Type B pancreatic cell (in vitro differentiated cells): ENCODE measurements around the gene LHX3. TPM values are rescaled to one million over a fixed set of nuclear protein-coding genes. Genes with fewer than 3 reads are reported as not detected.
A peak's percentile ranks its signal among the peaks of the same experiment; 100 is the strongest.

ENCODE experiments used
- DNase-seq: peaks from one replicate; pipeline ENCODE4 v3.0.0; 2021; ENCODE audit warnings: mixed read lengths; ENCODE audit not compliant: unreplicated experiment; ENCODE audit errors: extremely low spot score
- H3K27ac Mint-ChIP-seq: 2 replicates; pipeline ENCODE4 v1.8.0; 2021; ENCODE audit warnings: mild to moderate bottlenecking, mixed read lengths
- H3K27me3 Mint-ChIP-seq: 2 replicates; pipeline ENCODE4 v1.8.0; 2021; ENCODE audit warnings: mixed read lengths
- H3K36me3 Mint-ChIP-seq: 2 replicates; pipeline ENCODE4 v1.8.0; 2021; ENCODE audit warnings: mixed read lengths
- H3K4me1 Mint-ChIP-seq: one replicate; pipeline ENCODE4 v1.8.0; 2021; ENCODE audit warnings: mixed read lengths; ENCODE audit not compliant: unreplicated experiment
- H3K4me3 Mint-ChIP-seq: 2 replicates; pipeline ENCODE4 v1.8.0; 2021; ENCODE audit warnings: mild to moderate bottlenecking, mixed read lengths
- H3K9me3 Mint-ChIP-seq: 2 replicates; pipeline ENCODE4 v1.8.0; 2021; ENCODE audit warnings: mixed read lengths
- CTCF ChIP-seq: fragments of 200-600 bp; sonication (generic); conservative IDR thresholded peaks from 2 replicates; pipeline ENCODE4 v1.5.0; 2021; ENCODE audit warnings: antibody characterized with exemption, mild to moderate bottlenecking
- total RNA-seq: library from RNA; stranded (reverse); gene quantifications from 2 replicates; pipeline ENCODE4 v1.2.1, GENCODE V29; 2021; ENCODE audit warnings: low replicate concordance

Gene LHX3
- total RNA-seq, 1 donor from 2014 or later, result 0.10 TPM

- no peak overlapping the region for H3K27ac Mint-ChIP-seq
- DNase-seq, result no peak
- H3K4me1 Mint-ChIP-seq, result no peaks in the 10 kb centered on the region
Observed at GRCh38 chr9:136250676-136251075, 45.7 kb upstream of the LHX3 start.

GRCh38 chr9:136249877-136250559 lies 45.1 kb upstream of the LHX3 start:
- no peak overlapping the region for H3K4me3 Mint-ChIP-seq
- peaks cover 4% of the 10 kb centered on the region for H3K27me3 Mint-ChIP-seq
- DNase-seq, result no peak
- H3K4me1 Mint-ChIP-seq, result no peaks in the 10 kb centered on the region
- H3K36me3 Mint-ChIP-seq, result no peaks in the 10 kb centered on the region
- no peak for TF ChIP-seq CTCF
- H3K27ac Mint-ChIP-seq, result no peak overlapping the region
- no peaks in the 10 kb centered on the region for H3K9me3 Mint-ChIP-seq

More at GRCh38 chr9:136250676-136251075, 45.7 kb upstream of the LHX3 start:
- Mint-ChIP-seq H3K27me3 (peaks cover 4% of the 10 kb centered on the region), H3K4me3 (no peak overlapping the region), H3K36me3 (no peaks in the 10 kb centered on the region), H3K9me3 (no peaks in the 10 kb centered on the region)
- no peak for TF ChIP-seq CTCF

- DNase-seq, result no peak
- TF ChIP-seq CTCF, result no peak
- peaks cover 4% of the 10 kb centered on the region for H3K4me1 Mint-ChIP-seq
- no peaks in the 10 kb centered on the region for H3K9me3 Mint-ChIP-seq
- no peak overlapping the region for H3K27ac Mint-ChIP-seq
- H3K36me3 Mint-ChIP-seq, result no peaks in the 10 kb centered on the region
- peaks cover 4% of the 10 kb centered on the region for H3K27me3 Mint-ChIP-seq
- no peak overlapping the region for H3K4me3 Mint-ChIP-seq
Observed at GRCh38 chr9:136248951-136249876, 44.3 kb upstream of the LHX3 start.

- Mint-ChIP-seq H3K9me3 (no peaks in the 10 kb centered on the region), H3K27ac (no peak overlapping the region), H3K4me1 (peaks cover 15% of the 10 kb centered on the region), H3K36me3 (no peaks in the 10 kb centered on the region), H3K27me3 (peaks cover 4% of the 10 kb centered on the region), H3K4me3 (no peak overlapping the region)
- no peak for TF ChIP-seq CTCF
- no peak for DNase-seq
Observed at GRCh38 chr9:136247947-136248637, 43.2 kb upstream of the LHX3 start.

GRCh38 chr9:136247551-136247916 lies 42.6 kb upstream of the LHX3 start:
- peaks cover 4% of the 10 kb centered on the region for H3K27me3 Mint-ChIP-seq
- peaks cover 20% of the 10 kb centered on the region for H3K4me1 Mint-ChIP-seq
- no peak for TF ChIP-seq CTCF
- peak overlapping the region; percentile 50 for H3K27ac Mint-ChIP-seq
- H3K4me3 Mint-ChIP-seq, result no peak overlapping the region
- no peaks in the 10 kb centered on the region for H3K9me3 Mint-ChIP-seq
- H3K36me3 Mint-ChIP-seq, result no peaks in the 10 kb centered on the region
- no peak for DNase-seq
